IMR-90 (cell line): ENCODE results near the gene CRIM1. TPM values are rescaled to one million over a fixed set of nuclear protein-coding genes. Genes with fewer than 3 reads are reported as not detected.

Experiments used
- ATAC-seq: fragments of 200-7000 bp; cut with Tn5 transposase; 2 replicates; pipeline ENCODE4 v1.9.1; 2020; ENCODE audit warnings: low read depth, mild to moderate bottlenecking, moderate library complexity
- BruUV-seq: library from RNA; stranded (reverse); fragments of 400-500 nt; replicated peaks from 2 replicates; lab custom pipeline; 2021; lab: Mats Ljungman, UMichigan
- CTCF ChIA-PET: fragments of 300-600 bp; formaldehyde crosslinking; extraction: SDS; loops from one replicate; lab custom pipeline; 2021; ENCODE audit warnings: antibody characterized with exemption; lab: Yijun Ruan, JAX
- POLR2A ChIA-PET: fragments of 300-600 bp; sonication (Branson Sonifier 250); formaldehyde crosslinking; loops from one replicate; lab custom pipeline; 2022; ENCODE audit warnings: antibody characterized with exemption; ENCODE audit not compliant: unreplicated experiment; lab: Charles Lee
- DNase-seq: peaks from one replicate; pipeline ENCODE4 v3.0.0; 2013
- H2AFZ ChIP-seq: replicated peaks from 2 replicates; pipeline ENCODE3; 2013; ENCODE audit warnings: low read length, mild to moderate bottlenecking; ENCODE audit not compliant: poor library complexity
- H2AK5ac ChIP-seq: 2 replicates; pipeline ENCODE4 v1.6.1; 2013; ENCODE audit warnings: low read depth, low read length, inconsistent platforms
- H2AK9ac ChIP-seq: replicated peaks from 2 replicates; pipeline ENCODE3; 2013; ENCODE audit warnings: mild to moderate bottlenecking, low read depth, low read length, moderate library complexity; ENCODE audit not compliant: poor library complexity
- H2BK120ac ChIP-seq: 2 replicates; pipeline ENCODE4 v1.6.1; 2013; ENCODE audit warnings: low read depth, low read length, inconsistent platforms
- H2BK15ac ChIP-seq: 3 replicates; pipeline ENCODE4 v1.6.1; 2013; ENCODE audit warnings: low read depth, low read length, inconsistent platforms
- H2BK20ac ChIP-seq: 2 replicates; pipeline ENCODE4 v1.6.1; 2013; ENCODE audit warnings: low read depth, mild to moderate bottlenecking, inconsistent platforms, low read length, moderate library complexity
- H2BK5ac ChIP-seq: 2 replicates; pipeline ENCODE4 v1.6.1; 2013; ENCODE audit warnings: mild to moderate bottlenecking, low read depth, low read length, inconsistent platforms; ENCODE audit not compliant: poor library complexity, severe bottlenecking
- H3K14ac ChIP-seq: replicated peaks from 2 replicates; pipeline ENCODE4 v1.6.1; 2013; ENCODE audit warnings: low read depth, low read length, inconsistent platforms
- H3K18ac ChIP-seq: 2 replicates; pipeline ENCODE4 v1.6.1; 2013; ENCODE audit warnings: low read depth, low read length, control low read depth
- H3K23ac ChIP-seq: 2 replicates; pipeline ENCODE4 v1.6.1; 2013; ENCODE audit warnings: low read depth, low read length, inconsistent platforms
- H3K27ac ChIP-seq: 2 replicates; pipeline ENCODE4 v1.5.1; 2013; ENCODE audit warnings: mild to moderate bottlenecking, control low read depth, low read length; ENCODE audit not compliant: insufficient read depth
- H3K27me3 ChIP-seq: 2 replicates; pipeline ENCODE4 v1.6.1; 2013; ENCODE audit warnings: low read length; ENCODE audit not compliant: control insufficient read depth, insufficient read depth
- H3K36me3 ChIP-seq: 2 replicates; pipeline ENCODE4 v1.6.1; 2013; ENCODE audit warnings: low read length, mixed read lengths; ENCODE audit not compliant: control insufficient read depth, insufficient read depth
- H3K4ac ChIP-seq: 2 replicates; pipeline ENCODE4 v1.6.1; 2013; ENCODE audit warnings: low read depth, low read length, inconsistent platforms
- H3K4me1 ChIP-seq: 2 replicates; pipeline ENCODE4 v1.6.1; 2013; ENCODE audit warnings: low read length, mixed read lengths; ENCODE audit not compliant: control insufficient read depth, insufficient read depth
- H3K4me2 ChIP-seq: 2 replicates; pipeline ENCODE4 v1.6.1; 2013; ENCODE audit warnings: low read depth, mild to moderate bottlenecking, control low read depth, low read length, moderate library complexity
- H3K4me3 ChIP-seq: 2 replicates; pipeline ENCODE4 v1.5.1; 2013; ENCODE audit warnings: low read depth, mild to moderate bottlenecking, control low read depth, low read length, moderate library complexity; ENCODE audit not compliant: insufficient read depth
- H3K56ac ChIP-seq: 2 replicates; pipeline ENCODE4 v1.6.1; 2013; ENCODE audit warnings: low read length, inconsistent platforms; ENCODE audit not compliant: insufficient read depth; ENCODE audit errors: extremely low read depth
- H3K79me1 ChIP-seq, 2 experiments: 2 replicates each; pipeline ENCODE4 v1.6.1; 2013; ENCODE audit warnings: low read length in 2 of 2, inconsistent platforms in 1 of 2, low read depth in 1 of 2
- H3K9ac ChIP-seq: 2 replicates; pipeline ENCODE4 v1.6.1; 2013; ENCODE audit warnings: low read depth, low read length, control low read depth
- H3K9me1 ChIP-seq: 2 replicates; pipeline ENCODE4 v1.6.1; 2013; ENCODE audit warnings: low read length, inconsistent platforms; ENCODE audit not compliant: insufficient read depth
- H3K9me3 ChIP-seq: 2 replicates; pipeline ENCODE4 v1.6.1; 2013; ENCODE audit warnings: low read length; ENCODE audit not compliant: control insufficient read depth, insufficient read depth
- H4K20me1 ChIP-seq: 2 replicates; pipeline ENCODE4 v1.6.1; 2013; ENCODE audit warnings: low read length, inconsistent platforms; ENCODE audit not compliant: insufficient read depth
- H4K5ac ChIP-seq: 2 replicates; pipeline ENCODE4 v1.6.1; 2013; ENCODE audit warnings: mild to moderate bottlenecking, low read depth, low read length, control low read depth
- H4K8ac ChIP-seq, 2 experiments: 2 replicates each; pipeline ENCODE4 v1.6.1; 2013; ENCODE audit warnings: low read depth in 2 of 2, low read length in 2 of 2, control low read depth in 1 of 2, inconsistent platforms in 1 of 2
- H4K91ac ChIP-seq: 2 replicates; pipeline ENCODE4 v1.6.1; 2013; ENCODE audit warnings: low read depth, low read length, inconsistent platforms; ENCODE audit not compliant: insufficient read depth
- BHLHE40 ChIP-seq: fragments of 150-350 bp; IDR thresholded peaks from 2 replicates; pipeline ENCODE4 v1.6.1; 2016; ENCODE audit warnings: mild to moderate bottlenecking, low read depth, low read length
- CEBPB ChIP-seq: IDR thresholded peaks from 2 replicates; pipeline ENCODE4 v1.6.1; 2012; ENCODE audit warnings: low read depth, low read length, improper control_type of control experiment
- CTCF ChIP-seq: conservative IDR thresholded peaks from 2 replicates; pipeline ENCODE4 v1.5.1; 2012; ENCODE audit warnings: mild to moderate bottlenecking, low read depth, low read length, improper control_type of control experiment
- ELK1 ChIP-seq: fragments of 150-350 bp; IDR thresholded peaks from 2 replicates; pipeline ENCODE4 v1.6.1; 2016; ENCODE audit warnings: low read depth, mild to moderate bottlenecking, low read length, moderate library complexity, borderline replicate concordance
- FOS ChIP-seq: fragments of 150-350 bp; IDR thresholded peaks from 2 replicates; pipeline ENCODE4 v1.6.1; 2016; ENCODE audit warnings: low read depth, low read length
- MAFK ChIP-seq: IDR thresholded peaks from 2 replicates; pipeline ENCODE4 v1.6.1; 2012; ENCODE audit warnings: low read depth, low read length, improper control_type of control experiment
- MAZ ChIP-seq: IDR thresholded peaks from 2 replicates; pipeline ENCODE4 v1.6.1; 2012; ENCODE audit warnings: low read depth, mild to moderate bottlenecking, low read length, improper control_type of control experiment, moderate library complexity, borderline replicate concordance
- MXI1 ChIP-seq: IDR thresholded peaks from 2 replicates; pipeline ENCODE4 v1.6.1; 2012; ENCODE audit warnings: low read depth, mild to moderate bottlenecking, low read length, moderate library complexity, borderline replicate concordance
- NFE2L2 ChIP-seq: fragments of 150-350 bp; IDR thresholded peaks from 2 replicates; pipeline ENCODE4 v1.6.1; 2016; ENCODE audit warnings: low read depth, mild to moderate bottlenecking, low read length
- POLR2A ChIP-seq: IDR thresholded peaks from 2 replicates; pipeline ENCODE4 v1.6.1; 2012; ENCODE audit warnings: mild to moderate bottlenecking, low read depth, low read length
- RAD21 ChIP-seq: IDR thresholded peaks from 2 replicates; pipeline ENCODE4 v1.6.1; 2012; ENCODE audit warnings: low read length, improper control_type of control experiment
- RCOR1 ChIP-seq: IDR thresholded peaks from 2 replicates; pipeline ENCODE4 v1.6.1; 2012; ENCODE audit warnings: mild to moderate bottlenecking, low read length, improper control_type of control experiment; ENCODE audit not compliant: insufficient replicate concordance
- RFX5 ChIP-seq: IDR thresholded peaks from 2 replicates; pipeline ENCODE4 v1.8.0; 2012; ENCODE audit warnings: low read depth, mild to moderate bottlenecking, low read length, moderate library complexity
- SMC3 ChIP-seq: fragments of 150-350 bp; IDR thresholded peaks from 2 replicates; pipeline ENCODE4 v1.6.1; 2016; ENCODE audit warnings: low read depth, mild to moderate bottlenecking, antibody characterized with exemption, low read length, moderate library complexity
- whole genome bisulfite sequencing, 2 experiments: methylation state at CpG; one replicate each; pipeline versions ENCODE4 v1.1.5 to v1.1.7; 2013; ENCODE audit warnings: missing lambda C conversion rate in 2 of 2; ENCODE audit not compliant: insufficient read length in 1 of 2; ENCODE audit errors: extremely low coverage in 2 of 2; 5-methylcytosine and 5-hydroxymethylcytosine counted together
- dilution Hi-C: fragments of 300-500 bp; cut with HindIII; formaldehyde crosslinking; loops from one replicate; pipeline ENCODE4 v1.14.3; 2018; ENCODE audit warnings: low sequenced_read_pairs; ENCODE audit not compliant: unreplicated experiment
- in situ Hi-C: fragments of 300-500 bp; cut with MboI; formaldehyde crosslinking; loops from 3 replicates; pipeline ENCODE4 v1.14.3; 2019; ENCODE audit warnings: low sequenced_read_pairs, inconsistent platforms, mixed read lengths
- intact Hi-C: fragments of 100-400 bp; cut with micrococcal nuclease; formaldehyde crosslinking; loops from 2 replicates; pipeline ENCODE4 v1.10.0; 2022
- polyA plus RNA-seq, 3 experiments: library from polyadenylated mRNA; depleted of rRNA; stranded (reverse); fragments of >200 nt; gene quantifications; 2 replicates each; pipeline ENCODE4 v1.2.3, GENCODE V29; 2012; ENCODE audit warnings: low replicate concordance in 1 of 3
- total RNA-seq: library from RNA; depleted of rRNA; stranded (reverse); fragments of >200 nt; gene quantifications from 2 replicates; pipeline ENCODE4 v1.2.3, GENCODE V29; 2012

The CRIM1 gene
- total and polyA plus RNA-seq, 2 of the 4 experiments (the other 2 are of a cell fraction): 285 to 490 TPM

- ATAC-seq: no peak
These were observed 223.0 kb downstream of the CRIM1 start for GRCh38 chr2:36578343-36579296.

More at GRCh38 chr2:36578343-36579296, 223.0 kb downstream of the CRIM1 start:
- Histone ChIP-seq H3K79me1 (peaks cover 25 to 53% of the 10 kb centered on the region in 2 experiments), H3K23ac (no peak overlapping the region), H3K9me1 (no peaks in the 10 kb centered on the region; the same call in 1 of the 2 replicates), H3K27me3 (no peaks in the 10 kb centered on the region), H2AK5ac (0 out of 2 replicates have a peak overlapping the region, but pooled peaks have one; percentile 18), H4K8ac (no peak overlapping the region), H2BK15ac (no peak overlapping the region), H3K18ac (no peak overlapping the region), H4K20me1 (no peaks in the 10 kb centered on the region), H2AK9ac (no peak overlapping the region), H2BK20ac (no peak overlapping the region), H3K9me3 (no peaks in the 10 kb centered on the region), H3K4me1 (no peaks in the 10 kb centered on the region), H2BK5ac (peak overlapping the region; percentile 11), H3K4ac (no peak overlapping the region), H2AFZ (no peak overlapping the region), H4K5ac (no peak overlapping the region), H3K27ac (no peak overlapping the region), H3K14ac (no peak overlapping the region), H4K91ac (no peak overlapping the region), H3K4me2 (no peak overlapping the region), H3K9ac (no peak overlapping the region), H3K56ac (no peak overlapping the region), H3K4me3 (no peak overlapping the region), H2BK120ac (no peak overlapping the region), H3K36me3 (peaks cover 40% of the 10 kb centered on the region)
- BruUV-seq: no TSS peak
- in situ Hi-C loops: no loop called here
- CTCF ChIA-PET: no interaction called here
- DNase-seq: no peak
- intact Hi-C loops: no loop called here
- dilution Hi-C loops: no loop called here
- WGBS, 2 experiments: 100% methylated on average over 3 of the region's 10 CpGs; no CpG with 5 or more reads in 1 of the 2 experiments
- POLR2A ChIA-PET: no interaction called here
- no peak for TF ChIP-seq NFE2L2
- no peak for TF ChIP-seq POLR2A
- TF ChIP-seq SMC3: no peak
- TF ChIP-seq BHLHE40: no peak
- TF ChIP-seq MXI1: no peak
- TF ChIP-seq MAFK: no peak
- no peak for TF ChIP-seq ELK1
- no peak for TF ChIP-seq RAD21
- no peak for TF ChIP-seq FOS
- no peak for TF ChIP-seq RFX5
- no peak for TF ChIP-seq CEBPB
- no peak for TF ChIP-seq RCOR1
- TF ChIP-seq MAZ: no peak
- no peak for TF ChIP-seq CTCF
